Stimulated activated naive CD8-positive, alpha-beta T cell treated with anti-CD3 and anti-CD28 coated beads, Interleukin-15, amount 100 ng/mL, for 72 hours (primary cell): ENCODE data around the gene STPG1.

Experiments used
- ATAC-seq: fragments of 150-1000 bp; cut with Tn5 transposase; 2 replicates; pipeline ENCODE4 v1.10.0; 2021; ENCODE audit warnings: mild to moderate bottlenecking, moderate library complexity
- DNase-seq, 2 donors: peaks; one replicate each; pipeline ENCODE4 v3.0.0; 2021 to 2022
- H3K27ac Mint-ChIP-seq, 2 donors: one replicate each; pipeline ENCODE4 v1.8.0; 2022; ENCODE audit warnings: mild to moderate bottlenecking in 2 of 2, mixed read lengths in 2 of 2, moderate library complexity in 2 of 2
- H3K27me3 Mint-ChIP-seq: one replicate; pipeline ENCODE4 v1.8.0; 2022; ENCODE audit warnings: mixed read lengths
- H3K4me1 Mint-ChIP-seq: one replicate; pipeline ENCODE4 v1.8.0; 2022; ENCODE audit warnings: mild to moderate bottlenecking, mixed read lengths
- H3K4me3 Mint-ChIP-seq, 2 donors: one replicate each; pipeline ENCODE4 v1.8.0; 2022; ENCODE audit warnings: mild to moderate bottlenecking in 2 of 2, mixed read lengths in 2 of 2, moderate library complexity in 1 of 2
- H3K9me3 Mint-ChIP-seq, 2 donors: one replicate each; pipeline ENCODE4 v1.8.0; 2022; ENCODE audit warnings: mixed read lengths in 2 of 2

The STPG1 gene

GRCh38 chr1:24351918-24352627 lies 61.5 kb downstream of the STPG1 start:
- Mint-ChIP-seq H3K4me3 (peak overlapping the region in 1 of 2 donors; percentile 24), H3K27me3 (peaks cover 8% of the 10 kb centered on the region), H3K4me1 (peaks cover 41% of the 10 kb centered on the region), H3K27ac (peak overlapping the region in 1 of 2 donors; percentile 64), H3K9me3 (no peaks in the 10 kb centered on the region)
- DNase-seq = peak; percentile 42 to 61
- ATAC-seq = peak; percentile 73

- H3K9me3 Mint-ChIP-seq = no peaks in the 10 kb centered on the region
- H3K4me1 Mint-ChIP-seq = peaks cover 41% of the 10 kb centered on the region
- peaks cover 16% of the 10 kb centered on the region for H3K27me3 Mint-ChIP-seq
- peak; percentile 20 to 25 for DNase-seq
- H3K4me3 Mint-ChIP-seq = peak overlapping the region in 1 of 2 donors; percentile 60
- ATAC-seq = peak; percentile 76
- H3K27ac Mint-ChIP-seq = peak overlapping the region in 1 of 2 donors; percentile 15
Observed at GRCh38 chr1:24351247-24351646, 62.3 kb downstream of the STPG1 start.

GRCh38 chr1:24349891-24350290 lies 63.7 kb downstream of the STPG1 start:
- no peak overlapping the region for H3K27ac Mint-ChIP-seq
- DNase-seq (no peak), ATAC-seq (peak; percentile 45)
- H3K27me3 Mint-ChIP-seq = peaks cover 29% of the 10 kb centered on the region
- H3K4me3 Mint-ChIP-seq = peak overlapping the region in 1 of 2 donors; percentile 54
- H3K4me1 Mint-ChIP-seq = peaks cover 41% of the 10 kb centered on the region
- H3K9me3 Mint-ChIP-seq = no peaks in the 10 kb centered on the region

- ATAC-seq (no peak), DNase-seq (no peak)
- peaks cover 41% of the 10 kb centered on the region for H3K4me1 Mint-ChIP-seq
- H3K27me3 Mint-ChIP-seq = peaks cover 29% of the 10 kb centered on the region
- H3K4me3 Mint-ChIP-seq = no peak overlapping the region
- no peak overlapping the region for H3K27ac Mint-ChIP-seq
- no peaks in the 10 kb centered on the region for H3K9me3 Mint-ChIP-seq
Observed at GRCh38 chr1:24348196-24348595, 65.4 kb downstream of the STPG1 start.

GRCh38 chr1:24347159-24347934 lies 66.2 kb downstream of the STPG1 start:
- H3K9me3 Mint-ChIP-seq = no peaks in the 10 kb centered on the region
- peaks cover 29% of the 10 kb centered on the region for H3K27me3 Mint-ChIP-seq
- no peak for DNase-seq
- H3K27ac Mint-ChIP-seq = no peak overlapping the region
- no peak for ATAC-seq
- peaks cover 33% of the 10 kb centered on the region for H3K4me1 Mint-ChIP-seq
- no peak overlapping the region for H3K4me3 Mint-ChIP-seq

- Mint-ChIP-seq H3K4me1 (peaks cover 13% of the 10 kb centered on the region), H3K27me3 (peaks cover 36% of the 10 kb centered on the region), H3K4me3 (no peak overlapping the region), H3K27ac (peak overlapping the region in 1 of 2 donors; percentile 72), H3K9me3 (no peaks in the 10 kb centered on the region)
- no peak for ATAC-seq
- DNase-seq = no peak
Observed at GRCh38 chr1:24345334-24345733, 68.2 kb downstream of the STPG1 start.

GRCh38 chr1:24344090-24344742 lies 69.4 kb downstream of the STPG1 start:
- no peak for DNase-seq
- ATAC-seq = peak; percentile 35
- no peak overlapping the region for H3K27ac Mint-ChIP-seq
- H3K4me3 Mint-ChIP-seq = no peak overlapping the region
- peaks cover 2% of the 10 kb centered on the region for H3K4me1 Mint-ChIP-seq
- H3K9me3 Mint-ChIP-seq = no peaks in the 10 kb centered on the region
- peaks cover 47% of the 10 kb centered on the region for H3K27me3 Mint-ChIP-seq

- Mint-ChIP-seq H3K27ac (no peak overlapping the region), H3K4me3 (no peak overlapping the region), H3K27me3 (peaks cover 47% of the 10 kb centered on the region), H3K9me3 (no peaks in the 10 kb centered on the region), H3K4me1 (no peaks in the 10 kb centered on the region)
- ATAC-seq = no peak
- DNase-seq = no peak
Observed at GRCh38 chr1:24343412-24344089, 70.0 kb downstream of the STPG1 start.

GRCh38 chr1:24341260-24341659 lies 72.3 kb downstream of the STPG1 start:
- DNase-seq (no peak), ATAC-seq (no peak)
- Mint-ChIP-seq H3K27ac (no peak overlapping the region), H3K4me3 (no peak overlapping the region), H3K27me3 (peaks cover 47% of the 10 kb centered on the region), H3K4me1 (peaks cover 7% of the 10 kb centered on the region), H3K9me3 (no peaks in the 10 kb centered on the region)

- DNase-seq = no peak
- ATAC-seq = no peak
- peak overlapping the region; percentile 42 to 57 for H3K27ac Mint-ChIP-seq
- peaks cover 45% of the 10 kb centered on the region for H3K27me3 Mint-ChIP-seq
- H3K4me1 Mint-ChIP-seq = peaks cover 7% of the 10 kb centered on the region
- no peak overlapping the region for H3K4me3 Mint-ChIP-seq
- no peaks in the 10 kb centered on the region for H3K9me3 Mint-ChIP-seq
Observed at GRCh38 chr1:24340770-24341169, 72.8 kb downstream of the STPG1 start.

- no peak for ATAC-seq
- no peak overlapping the region for H3K27ac Mint-ChIP-seq
- H3K9me3 Mint-ChIP-seq = no peaks in the 10 kb centered on the region
- no peak for DNase-seq
- H3K4me1 Mint-ChIP-seq = peaks cover 7% of the 10 kb centered on the region
- peaks cover 38% of the 10 kb centered on the region for H3K27me3 Mint-ChIP-seq
- no peak overlapping the region for H3K4me3 Mint-ChIP-seq
Observed at GRCh38 chr1:24339996-24340395, 73.6 kb downstream of the STPG1 start.

GRCh38 chr1:24338447-24338846 lies 75.1 kb downstream of the STPG1 start:
- no peak for ATAC-seq
- peaks cover 46% of the 10 kb centered on the region for H3K27me3 Mint-ChIP-seq
- no peak overlapping the region for H3K4me3 Mint-ChIP-seq
- H3K4me1 Mint-ChIP-seq = peaks cover 7% of the 10 kb centered on the region
- no peaks in the 10 kb centered on the region for H3K9me3 Mint-ChIP-seq
- no peak for DNase-seq
- no peak overlapping the region for H3K27ac Mint-ChIP-seq

GRCh38 chr1:24337455-24337854 lies 76.1 kb downstream of the STPG1 start:
- DNase-seq (no peak), ATAC-seq (no peak)
- no peak overlapping the region for H3K4me3 Mint-ChIP-seq
- peaks cover 7% of the 10 kb centered on the region for H3K4me1 Mint-ChIP-seq
- no peaks in the 10 kb centered on the region for H3K9me3 Mint-ChIP-seq
- H3K27ac Mint-ChIP-seq = no peak overlapping the region
- H3K27me3 Mint-ChIP-seq = peaks cover 53% of the 10 kb centered on the region

GRCh38 chr1:24336075-24336474 lies 77.5 kb downstream of the STPG1 start:
- Mint-ChIP-seq H3K27me3 (peaks cover 67% of the 10 kb centered on the region), H3K9me3 (no peaks in the 10 kb centered on the region), H3K27ac (peak overlapping the region in 1 of 2 donors; percentile 72), H3K4me1 (peaks cover 7% of the 10 kb centered on the region), H3K4me3 (no peak overlapping the region)
- no peak for ATAC-seq
- DNase-seq = no peak

GRCh38 chr1:24331961-24332673 lies 81.5 kb downstream of the STPG1 start:
- ATAC-seq = no peak
- Mint-ChIP-seq H3K4me1 (peaks cover under 1% of the 10 kb centered on the region), H3K27ac (no peak overlapping the region), H3K4me3 (no peak overlapping the region), H3K9me3 (no peaks in the 10 kb centered on the region), H3K27me3 (peaks cover 60% of the 10 kb centered on the region)
- DNase-seq = no peak
